Naive thymus-derived CD4-positive, alpha-beta T cell (primary cell): Measurements from ENCODE around the gene NXPE4. TPM values are rescaled to one million over a fixed set of nuclear protein-coding genes. Genes with fewer than 3 reads are reported as not detected.

Experiments
- ATAC-seq: fragments of 150-1000 bp; cut with Tn5 transposase; 2 replicates; pipeline ENCODE4 v1.10.0; 2021; ENCODE audit warnings: mild to moderate bottlenecking, moderate library complexity
- CTCF ChIA-PET: fragments of 350-600 bp; sonication (Branson Sonifier 250); formaldehyde crosslinking; loops from one replicate; lab custom pipeline; 2021; ENCODE audit warnings: antibody characterized with exemption; lab: Charles Lee
- POLR2A ChIA-PET: fragments of 350-600 bp; sonication (Branson Sonifier 250); formaldehyde crosslinking; loops from one replicate; lab custom pipeline; 2021; ENCODE audit warnings: antibody characterized with exemption, inconsistent platforms; lab: Charles Lee
- DNase-seq, 9 donors: peaks; one replicate each; pipeline versions ENCODE4 v3.0.0 to v3.0.0-alpha.2; 2020 to 2022; ENCODE audit warnings: mixed read lengths in 1 of 9
- H3K27ac ChIP-seq: one replicate; pipeline ENCODE4 v1.7.0; 2013; ENCODE audit warnings: mild to moderate bottlenecking, low read depth, low read length, moderate library complexity
- H3K27me3 ChIP-seq, 2 donors: one replicate each; pipeline ENCODE4 v1.7.0; 2013; ENCODE audit warnings: low read length in 2 of 2, mild to moderate bottlenecking in 2 of 2, moderate library complexity in 2 of 2; ENCODE audit not compliant: control insufficient read depth in 2 of 2, insufficient read depth in 2 of 2
- H3K36me3 ChIP-seq, 3 experiments: 1 replicate in 2 of 3; 2 replicates in 1 of 3; pipeline ENCODE4 v1.7.0; 2013; ENCODE audit warnings: low read length in 3 of 3, mild to moderate bottlenecking in 3 of 3, moderate library complexity in 1 of 3; ENCODE audit not compliant: insufficient read depth in 3 of 3, control insufficient read depth in 2 of 3
- H3K4me1 ChIP-seq, 2 donors: one replicate each; pipeline ENCODE4 v1.7.0; 2013; ENCODE audit warnings: low read length in 2 of 2, mild to moderate bottlenecking in 2 of 2, moderate library complexity in 1 of 2; ENCODE audit not compliant: control insufficient read depth in 2 of 2, insufficient read depth in 2 of 2
- H3K4me3 ChIP-seq: 2 replicates; pipeline ENCODE4 v1.7.0; 2013; ENCODE audit warnings: mild to moderate bottlenecking, low read length
- H3K9me3 ChIP-seq, 3 experiments: 1 replicate in 2 of 3; 2 replicates in 1 of 3; pipeline ENCODE4 v1.7.0; 2013; ENCODE audit warnings: low read length in 3 of 3; ENCODE audit not compliant: control insufficient read depth in 2 of 3
- H3K27ac Mint-ChIP-seq, 9 donors: one replicate each; pipeline ENCODE4 v1.8.0; 2020 to 2022; ENCODE audit warnings: mixed read lengths in 9 of 9, mild to moderate bottlenecking in 8 of 9, moderate library complexity in 5 of 9, inconsistent platforms in 2 of 9
- H3K27me3 Mint-ChIP-seq, 5 donors: one replicate each; pipeline ENCODE4 v1.8.0; 2021 to 2022; ENCODE audit warnings: mixed read lengths in 5 of 5, mild to moderate bottlenecking in 1 of 5
- H3K36me3 Mint-ChIP-seq, 5 donors: one replicate each; pipeline ENCODE4 v1.8.0; 2020 to 2022; ENCODE audit warnings: mixed read lengths in 5 of 5, mild to moderate bottlenecking in 3 of 5, inconsistent platforms in 1 of 5
- H3K4me1 Mint-ChIP-seq, 7 donors: one replicate each; pipeline ENCODE4 v1.8.0; 2020 to 2022; ENCODE audit warnings: mixed read lengths in 7 of 7, mild to moderate bottlenecking in 3 of 7, inconsistent platforms in 1 of 7
- H3K4me3 Mint-ChIP-seq, 10 donors: one replicate each; pipeline ENCODE4 v1.8.0; 2020 to 2022; ENCODE audit warnings: mild to moderate bottlenecking in 10 of 10, mixed read lengths in 10 of 10, moderate library complexity in 6 of 10, inconsistent platforms in 2 of 10
- H3K9me3 Mint-ChIP-seq, 11 donors: one replicate each; pipeline ENCODE4 v1.8.0; 2020 to 2022; ENCODE audit warnings: mixed read lengths in 11 of 11, mild to moderate bottlenecking in 4 of 11, inconsistent platforms in 1 of 11, moderate library complexity in 1 of 11
- intact Hi-C, 2 donors: fragments of 100-400 bp; cut with micrococcal nuclease; formaldehyde crosslinking; loops; one replicate each; pipeline ENCODE4 v1.15.1; 2023
- polyA plus RNA-seq, 2 donors: library from polyadenylated mRNA; unstranded; fragments of 300-500 nt; fragmentation: Illumina TruSeq; gene quantifications; one replicate each; pipeline ENCODE4 v1.2.3, GENCODE V29; 2021
- total RNA-seq, 6 experiments: library from RNA in 5 of 6; stranded (reverse) in 5 of 6; gene quantifications; 1 replicate in 5 of 6; 2 replicates in 1 of 6; pipeline ENCODE4 v1.2.3 and lab custom pipeline; 2021 to 2026

Gene NXPE4
- total and polyA plus RNA-seq, 7 experiments from 2014 or later = not detected

DNA sequence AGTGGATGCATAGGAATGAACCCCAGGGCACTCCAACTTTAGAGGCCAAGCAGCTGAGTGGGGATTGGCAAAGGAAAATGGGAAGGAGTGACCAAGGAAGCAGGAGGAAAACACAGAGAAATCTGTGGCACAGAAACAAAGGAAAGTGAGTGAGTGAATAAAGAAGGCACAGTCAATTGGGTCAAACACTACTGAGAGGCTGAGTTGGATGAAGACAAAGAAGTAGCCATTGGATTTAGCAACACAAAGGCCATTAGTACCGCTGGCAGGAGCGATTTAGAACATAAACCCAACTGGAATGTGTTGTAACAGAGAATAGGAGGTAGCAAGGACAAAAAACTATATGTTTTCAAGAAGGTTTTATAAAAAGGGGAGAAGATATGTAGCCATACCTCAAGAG is 29.3 kb downstream of the NXPE4 start:
- no peak for DNase-seq
- H3K27me3 ChIP-seq = no peaks in the 10 kb centered on the region
- H3K36me3 Mint-ChIP-seq = peaks cover 0 to 4% (median 0%) of the 10 kb centered on the region in 5 donors
- no peak overlapping the region for H3K4me3 ChIP-seq
- CTCF ChIA-PET = no interaction called here
- no peaks in the 10 kb centered on the region for H3K4me1 Mint-ChIP-seq
- POLR2A ChIA-PET = no interaction called here
- ATAC-seq = no peak
- H3K27me3 Mint-ChIP-seq = peaks cover 2 to 21% (median 5%) of the 10 kb centered on the region in 5 donors
- H3K9me3 Mint-ChIP-seq = peaks cover 0 to 4% (median 0%) of the 10 kb centered on the region in 11 donors
- intact Hi-C loops = no loop called here
- H3K4me1 ChIP-seq = no peaks in the 10 kb centered on the region
- H3K4me3 Mint-ChIP-seq = no peak overlapping the region
- H3K36me3 ChIP-seq = no peaks in the 10 kb centered on the region
- no peak overlapping the region for H3K27ac Mint-ChIP-seq
- H3K27ac ChIP-seq = no peak overlapping the region
- no peaks in the 10 kb centered on the region for H3K9me3 ChIP-seq

DNA sequence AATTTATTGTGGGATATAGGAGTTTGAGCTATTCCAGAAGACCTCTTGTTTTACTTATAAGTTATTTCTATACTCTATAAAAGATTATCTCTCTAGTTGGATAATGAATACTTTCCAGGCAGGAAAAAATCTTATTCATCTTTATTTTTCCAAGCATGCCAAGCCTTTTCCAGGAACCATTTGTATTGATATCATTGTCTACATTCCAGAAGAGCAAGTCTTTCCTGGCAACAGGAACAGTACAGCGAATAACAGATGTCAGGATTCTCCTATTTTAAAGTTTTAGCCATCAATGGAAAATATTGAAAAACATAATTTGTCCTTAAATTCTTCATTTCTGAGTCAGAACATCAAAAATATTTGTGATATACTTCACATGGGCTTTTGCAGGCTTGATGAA is 30.8 kb downstream of the NXPE4 start:
- H3K27ac Mint-ChIP-seq = no peak overlapping the region
- Histone ChIP-seq H3K36me3 (no peaks in the 10 kb centered on the region), H3K4me1 (no peaks in the 10 kb centered on the region), H3K4me3 (no peak overlapping the region), H3K27me3 (no peaks in the 10 kb centered on the region), H3K27ac (no peak overlapping the region), H3K9me3 (no peaks in the 10 kb centered on the region)
- ChIA-PET POLR2A (no interaction called here), CTCF (no interaction called here)
- H3K4me1 Mint-ChIP-seq = no peaks in the 10 kb centered on the region
- no peak overlapping the region for H3K4me3 Mint-ChIP-seq
- H3K36me3 Mint-ChIP-seq = peaks cover 0 to 4% (median 0%) of the 10 kb centered on the region in 5 donors
- peaks cover 0 to 4% (median 0%) of the 10 kb centered on the region in 11 donors for H3K9me3 Mint-ChIP-seq
- ATAC-seq (no peak), DNase-seq (no peak)
- intact Hi-C loops = no loop called here
- H3K27me3 Mint-ChIP-seq = peaks cover 0 to 19% (median 5%) of the 10 kb centered on the region in 5 donors

GRCh38 chr11:114563077-114563476 is 32.5 kb downstream of the NXPE4 start:
- Mint-ChIP-seq H3K9me3 (peaks cover 0 to 4% (median 0%) of the 10 kb centered on the region in 11 donors), H3K4me1 (no peaks in the 10 kb centered on the region), H3K27ac (no peak overlapping the region), H3K4me3 (no peak overlapping the region), H3K27me3 (peaks cover 0 to 19% (median 2%) of the 10 kb centered on the region in 5 donors), H3K36me3 (peaks cover 0 to 4% (median 0%) of the 10 kb centered on the region in 5 donors)
- no peak for ATAC-seq
- ChIA-PET CTCF (no interaction called here), POLR2A (no interaction called here)
- intact Hi-C loops = no loop called here
- Histone ChIP-seq H3K4me3 (no peak overlapping the region), H3K9me3 (no peaks in the 10 kb centered on the region), H3K27me3 (no peaks in the 10 kb centered on the region), H3K4me1 (no peaks in the 10 kb centered on the region), H3K27ac (no peak overlapping the region), H3K36me3 (no peaks in the 10 kb centered on the region)
- DNase-seq = no peak

GRCh38 chr11:114562166-114562916 is 33.2 kb downstream of the NXPE4 start:
- peaks cover 0 to 4% (median 0%) of the 10 kb centered on the region in 11 donors for H3K9me3 Mint-ChIP-seq
- intact Hi-C loops = no loop called here
- H3K4me3 ChIP-seq = no peak overlapping the region
- no peak overlapping the region for H3K4me3 Mint-ChIP-seq
- POLR2A ChIA-PET = no interaction called here
- H3K4me1 ChIP-seq = no peaks in the 10 kb centered on the region
- peaks cover 0 to 19% (median 2%) of the 10 kb centered on the region in 5 donors for H3K27me3 Mint-ChIP-seq
- no peaks in the 10 kb centered on the region for H3K4me1 Mint-ChIP-seq
- H3K27ac Mint-ChIP-seq = no peak overlapping the region
- H3K36me3 Mint-ChIP-seq = peaks cover 0 to 4% (median 0%) of the 10 kb centered on the region in 5 donors
- no peak for DNase-seq
- CTCF ChIA-PET = no interaction called here
- H3K36me3 ChIP-seq = no peaks in the 10 kb centered on the region
- H3K9me3 ChIP-seq = no peaks in the 10 kb centered on the region
- H3K27me3 ChIP-seq = no peaks in the 10 kb centered on the region
- ATAC-seq = no peak
- no peak overlapping the region for H3K27ac ChIP-seq

DNA sequence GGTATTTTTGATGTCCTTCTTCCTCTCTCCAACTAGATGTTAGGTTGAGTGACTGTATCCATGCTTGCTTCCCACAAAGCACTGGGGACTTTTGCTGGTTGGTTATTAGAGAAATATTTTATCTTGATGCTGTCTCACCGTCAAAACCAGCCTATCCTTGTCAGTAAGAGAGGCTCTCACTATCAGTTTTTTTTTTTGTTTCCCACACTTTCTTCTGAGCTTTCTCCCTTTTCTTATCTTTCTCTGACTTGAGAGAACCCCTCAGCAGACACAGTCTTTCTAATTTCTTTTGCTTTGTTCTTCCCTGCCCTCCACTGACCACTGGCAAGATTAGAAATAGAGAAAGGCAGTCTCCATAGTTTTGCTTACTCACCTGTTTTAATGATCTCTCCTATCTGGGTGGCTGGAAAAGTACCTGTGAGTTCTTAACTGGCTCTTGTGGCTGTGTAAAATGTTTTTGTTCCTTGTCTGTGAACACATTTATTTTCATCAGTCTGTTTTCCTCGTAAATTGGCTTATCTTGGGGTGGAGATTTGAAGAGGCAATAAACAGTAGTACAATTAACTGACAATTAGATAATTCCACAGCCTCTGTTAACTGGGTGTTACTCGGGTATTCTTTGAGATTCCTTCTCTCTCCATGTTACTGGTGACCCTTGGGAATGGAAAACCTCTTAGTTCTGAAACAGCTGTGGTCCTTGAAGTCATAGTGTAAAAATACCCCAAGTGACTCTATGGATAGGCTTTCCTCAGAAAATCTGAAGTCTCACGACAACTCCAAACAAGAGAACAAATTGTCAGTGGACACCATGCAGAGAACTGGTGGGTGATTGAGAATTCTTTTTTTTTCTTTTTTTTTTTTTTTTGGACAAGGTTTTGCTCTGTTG is 35.9 kb downstream of the NXPE4 start, which contains the start of gene NXPE1:
Gene NXPE1 (minus strand): TSS at position 457 of the 886 bp plus-strand sequence. CDS start 8,680 bp downstream, outside the sequence.
- ATAC-seq = no peak

DNA sequence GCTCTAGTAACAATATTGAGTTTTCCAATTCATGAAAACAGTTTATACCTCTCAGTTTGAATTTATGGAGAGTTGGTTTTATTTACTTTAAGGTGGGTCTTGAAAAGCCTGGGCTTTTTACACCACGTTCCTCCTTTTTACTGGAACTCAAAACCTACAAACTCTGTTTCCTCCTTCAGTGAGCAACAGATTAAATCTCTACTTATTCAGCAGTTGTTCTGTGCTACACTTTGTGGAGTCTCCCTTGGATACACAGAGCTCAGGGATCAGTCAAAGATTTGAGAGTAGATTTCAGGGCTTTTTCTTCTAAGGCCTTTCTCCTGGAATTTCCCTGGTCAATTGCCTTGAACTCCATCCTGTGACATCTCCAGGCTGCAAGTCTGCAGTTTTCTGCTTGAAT is 39.5 kb downstream of the NXPE4 start:
- H3K36me3 Mint-ChIP-seq = no peaks in the 10 kb centered on the region
- ChIA-PET POLR2A (interaction anchor here (0.7 kb wide), 1 partner anchor 49 kb away, joined by 3 read pairs; no protein-coding TSS in a partner anchor), CTCF (no interaction called here)
- peaks cover 0 to 2% (median 0%) of the 10 kb centered on the region in 11 donors for H3K9me3 Mint-ChIP-seq
- no peaks in the 10 kb centered on the region for H3K36me3 ChIP-seq
- no peaks in the 10 kb centered on the region for H3K9me3 ChIP-seq
- H3K27ac ChIP-seq = no peak overlapping the region
- H3K4me3 Mint-ChIP-seq = no peak overlapping the region
- H3K27me3 Mint-ChIP-seq = peaks cover 0 to 3% (median 0%) of the 10 kb centered on the region in 5 donors
- no peak for ATAC-seq
- DNase-seq = no peak
- no peaks in the 10 kb centered on the region for H3K27me3 ChIP-seq
- no peaks in the 10 kb centered on the region for H3K4me1 Mint-ChIP-seq
- H3K4me1 ChIP-seq = no peaks in the 10 kb centered on the region
- H3K4me3 ChIP-seq = no peak overlapping the region
- intact Hi-C loops = no loop called here
- H3K27ac Mint-ChIP-seq = no peak overlapping the region

More for the DNA sequence above, 35.9 kb downstream of the NXPE4 start, which contains the start of gene NXPE1:
- Histone ChIP-seq H3K36me3 (no peaks in the 10 kb centered on the region), H3K9me3 (no peaks in the 10 kb centered on the region), H3K27ac (no peak within 1 kb of the TSS), H3K4me1 (no peaks in the 10 kb centered on the region), H3K27me3 (no peaks in the 10 kb centered on the region), H3K4me3 (no peak within 1 kb of the TSS)
- H3K36me3 Mint-ChIP-seq = peaks cover 0 to 4% (median 0%) of the 10 kb centered on the region in 5 donors
- H3K27ac Mint-ChIP-seq = no peak within 1 kb of the TSS
- intact Hi-C loops = no loop called here
- H3K4me1 Mint-ChIP-seq = no peaks in the 10 kb centered on the region
- H3K4me3 Mint-ChIP-seq = no peak within 1 kb of the TSS
- ChIA-PET CTCF (no interaction called here), POLR2A (no interaction called here)
- peaks cover 0 to 15% (median 5%) of the 10 kb centered on the region in 5 donors for H3K27me3 Mint-ChIP-seq
- peaks cover 0 to 4% (median 0%) of the 10 kb centered on the region in 11 donors for H3K9me3 Mint-ChIP-seq
- DNase-seq = no peak
